GM19328 (cell line): Measurements from ENCODE around the gene MARK3.
"Not testable (repeated sequence)": the region's sequence is repeated elsewhere in the genome, so short reads cannot be mapped to it uniquely, and the experiment has no call there.

Experiments used
- ATAC-seq: cut with Tn5 transposase; IDR thresholded peaks from one replicate; pipeline ENCODE4 v1.9.1; 2021; ENCODE audit warnings: mild to moderate bottlenecking, moderate library complexity; ENCODE audit not compliant: unreplicated experiment

The MARK3 gene

GRCh38 chr14:103509864-103510723 lies 124.9 kb downstream of the MARK3 start:
- ATAC-seq: no peak

- no peak for ATAC-seq
These were observed 125.8 kb downstream of the MARK3 start for GRCh38 chr14:103510724-103511693.

- ATAC-seq: not testable (repeated sequence)
These were observed 127.0 kb downstream of the MARK3 start for GRCh38 chr14:103512180-103512579.

DNA sequence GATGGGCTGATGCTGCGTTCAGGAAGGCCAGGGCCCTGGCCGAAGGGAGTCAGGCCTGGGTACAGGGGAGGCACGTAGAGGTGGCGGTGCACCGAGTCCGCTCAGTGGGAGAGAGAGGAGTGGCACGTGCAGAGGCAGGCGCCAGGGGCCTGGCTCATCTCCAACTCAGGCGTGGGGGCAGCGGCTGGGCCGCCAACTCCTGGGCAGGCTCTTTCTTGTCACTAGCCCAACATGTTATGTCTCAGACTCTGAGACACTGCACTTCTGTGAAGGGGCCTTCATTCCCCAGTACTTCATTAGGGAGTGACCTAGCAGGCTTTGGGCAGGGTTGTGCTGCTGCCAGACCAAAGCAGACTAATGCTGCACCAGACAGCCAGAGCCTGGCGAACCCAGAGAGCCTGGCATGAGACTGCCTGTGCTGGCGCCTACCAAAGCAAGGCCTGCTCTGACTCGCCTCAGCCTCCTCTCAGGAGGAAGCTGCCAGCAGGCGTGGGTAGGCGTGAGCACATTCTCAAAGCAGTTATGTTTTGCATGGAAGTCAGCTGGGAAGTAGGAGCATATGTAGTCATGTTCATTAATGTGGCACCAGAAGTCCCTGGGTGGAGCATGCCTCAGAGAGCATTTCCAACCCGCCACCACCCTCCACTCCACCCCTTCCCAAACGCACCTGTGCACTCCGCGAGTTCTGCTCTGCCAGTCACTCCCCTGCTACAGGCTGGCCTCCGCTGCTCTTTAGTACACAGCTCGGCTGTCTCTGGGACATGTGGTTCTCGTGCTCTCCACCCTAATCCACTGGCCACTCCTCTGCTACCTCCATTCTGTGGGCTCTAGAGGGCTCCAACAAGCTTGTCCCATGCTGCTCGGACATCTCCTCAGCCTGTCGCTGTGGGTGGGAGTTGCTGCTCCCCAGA lies 127.7 kb downstream of the MARK3 start:
- no peak for ATAC-seq

DNA sequence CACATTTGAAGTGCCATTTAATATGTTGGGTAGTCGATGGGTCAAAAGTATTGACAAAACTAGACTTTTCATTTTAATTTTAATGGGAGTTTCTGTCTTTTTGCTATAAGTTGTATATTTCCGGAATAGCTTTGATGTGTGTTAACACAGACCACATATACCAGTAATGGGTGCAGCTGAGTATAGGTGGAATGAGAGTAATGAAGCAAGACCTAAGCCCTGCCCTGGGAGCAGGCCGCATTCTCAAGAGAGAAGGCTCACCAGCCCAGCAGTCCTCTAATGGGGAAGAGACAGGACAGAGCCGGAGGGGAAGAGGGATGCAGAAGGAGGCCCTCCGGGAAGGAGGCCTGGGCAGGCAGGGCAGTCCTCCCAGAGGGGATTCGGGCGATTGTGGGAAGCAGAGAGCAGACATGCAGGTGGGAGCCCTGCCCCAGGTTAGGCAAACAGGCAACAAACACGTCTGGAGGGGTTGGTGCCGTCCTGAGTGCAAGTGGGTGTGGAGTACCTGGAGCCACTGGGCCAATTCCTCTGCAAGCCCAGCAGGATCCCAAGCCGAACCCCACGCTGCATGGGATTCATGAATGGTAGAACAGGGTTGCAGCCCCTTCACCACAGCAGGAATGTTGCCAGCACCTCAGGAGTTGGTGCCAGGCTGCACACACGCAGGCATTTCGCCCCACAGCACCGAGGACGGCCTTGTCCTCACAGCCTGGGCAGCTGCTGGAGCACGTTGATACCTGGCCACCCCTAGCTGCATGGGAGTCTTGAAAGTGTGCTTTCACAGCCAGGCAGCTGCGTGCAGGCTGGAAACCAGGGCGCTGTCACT lies 129.6 kb downstream of the MARK3 start:
- no peak for ATAC-seq

- ATAC-seq: no peak
These were observed 131.4 kb downstream of the MARK3 start for GRCh38 chr14:103516426-103517173.

DNA sequence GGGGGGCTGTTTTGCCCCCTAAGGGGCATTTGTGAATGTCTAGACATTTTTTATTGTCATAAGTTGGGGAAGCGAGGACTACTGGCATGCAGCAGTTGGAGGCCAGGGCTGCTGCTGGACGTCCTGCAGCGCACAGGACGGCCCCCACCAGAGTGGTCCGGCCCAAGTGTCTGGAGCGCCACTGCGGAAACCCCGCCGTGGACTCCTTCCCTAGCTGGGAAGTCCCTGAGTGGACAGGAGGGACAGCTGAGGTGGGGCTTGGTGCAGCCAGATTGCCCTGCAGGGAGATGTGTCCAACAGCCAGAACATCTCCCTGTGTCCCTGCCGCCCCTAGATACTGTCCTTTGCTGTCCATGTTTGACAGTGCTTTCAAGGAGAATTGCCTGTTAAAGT lies 132.0 kb downstream of the MARK3 start:
- ATAC-seq: no peak

DNA sequence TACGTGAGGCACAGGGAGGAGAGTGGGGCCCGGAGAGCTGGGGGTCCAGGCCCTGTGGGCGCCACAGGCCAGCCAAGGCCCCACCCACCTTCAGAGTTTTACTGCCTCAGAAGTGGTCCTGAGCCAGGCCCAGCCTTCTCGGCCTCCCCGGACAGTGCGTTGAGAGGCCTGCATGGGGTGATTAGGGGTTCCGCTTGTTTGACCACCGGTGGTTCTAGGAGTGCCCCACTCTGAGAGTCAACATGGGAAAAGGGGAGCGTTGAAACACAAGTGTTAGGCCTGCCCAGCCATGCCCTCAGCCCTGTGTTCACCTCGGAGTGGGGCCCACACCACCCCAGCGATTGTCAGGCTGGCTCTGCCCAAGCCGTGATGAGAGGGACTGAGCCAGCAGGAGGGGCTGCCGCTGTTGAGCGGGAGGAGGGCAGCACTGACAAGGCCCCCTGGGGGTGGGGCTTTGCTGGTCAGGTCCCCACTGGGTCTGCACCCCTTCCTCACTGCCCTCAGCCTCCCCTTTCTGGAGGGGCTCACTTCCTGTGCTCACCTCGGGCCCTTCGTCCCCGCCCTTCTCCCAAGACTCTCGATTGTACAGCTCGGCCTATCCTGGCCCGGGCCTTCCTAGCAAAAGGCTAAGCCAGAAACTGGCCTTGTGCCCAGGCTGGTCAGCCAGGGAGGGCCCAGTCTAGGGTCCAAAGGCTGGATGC lies 132.7 kb downstream of the MARK3 start:
- ATAC-seq: no peak

- no peak for ATAC-seq
These were observed 133.3 kb downstream of the MARK3 start for GRCh38 chr14:103518422-103519042.

GRCh38 chr14:103519043-103519836 lies 134.0 kb downstream of the MARK3 start:
- no peak for ATAC-seq

DNA sequence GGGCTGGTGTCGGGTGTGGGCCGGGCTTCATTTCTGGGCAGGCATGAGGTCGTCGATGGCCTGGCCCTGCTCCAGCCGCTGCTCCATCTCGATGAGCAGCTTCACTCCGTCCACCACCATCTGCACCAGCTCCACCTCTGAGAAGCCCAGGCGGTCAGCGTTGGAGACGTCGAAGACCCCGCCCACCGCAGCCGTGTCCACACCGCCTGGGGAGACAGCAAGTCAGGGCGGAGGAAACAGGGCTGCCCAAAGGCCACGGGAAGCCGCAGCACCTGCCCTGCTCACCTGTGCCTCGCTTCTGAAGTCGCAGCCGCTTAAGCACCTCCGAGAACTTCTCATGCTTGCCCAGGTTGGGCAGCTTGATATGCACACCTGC lies 134.6 kb downstream of the MARK3 start:
- ATAC-seq: no peak

DNA sequence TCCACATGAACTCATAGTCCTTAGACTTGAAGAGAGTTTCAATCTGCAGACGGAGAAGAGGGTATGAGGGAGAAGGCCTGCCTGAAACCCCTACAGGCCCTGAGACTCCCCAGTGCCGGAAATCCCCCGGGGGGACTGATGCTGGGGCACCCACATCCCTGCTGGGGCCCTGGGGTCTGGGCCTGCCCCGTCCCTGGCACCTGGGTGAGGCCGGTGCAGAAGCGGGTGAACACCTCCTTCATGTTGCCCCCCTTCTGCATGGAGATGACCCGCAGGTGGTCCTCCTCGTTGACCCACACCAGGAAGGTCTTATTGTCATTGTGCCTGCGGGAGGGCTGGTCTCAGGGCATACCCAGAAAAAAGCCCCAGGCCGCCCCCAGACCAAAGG lies 135.0 kb downstream of the MARK3 start:
- no peak for ATAC-seq

GRCh38 chr14:103520657-103521437 lies 135.6 kb downstream of the MARK3 start:
- no peak for ATAC-seq

DNA sequence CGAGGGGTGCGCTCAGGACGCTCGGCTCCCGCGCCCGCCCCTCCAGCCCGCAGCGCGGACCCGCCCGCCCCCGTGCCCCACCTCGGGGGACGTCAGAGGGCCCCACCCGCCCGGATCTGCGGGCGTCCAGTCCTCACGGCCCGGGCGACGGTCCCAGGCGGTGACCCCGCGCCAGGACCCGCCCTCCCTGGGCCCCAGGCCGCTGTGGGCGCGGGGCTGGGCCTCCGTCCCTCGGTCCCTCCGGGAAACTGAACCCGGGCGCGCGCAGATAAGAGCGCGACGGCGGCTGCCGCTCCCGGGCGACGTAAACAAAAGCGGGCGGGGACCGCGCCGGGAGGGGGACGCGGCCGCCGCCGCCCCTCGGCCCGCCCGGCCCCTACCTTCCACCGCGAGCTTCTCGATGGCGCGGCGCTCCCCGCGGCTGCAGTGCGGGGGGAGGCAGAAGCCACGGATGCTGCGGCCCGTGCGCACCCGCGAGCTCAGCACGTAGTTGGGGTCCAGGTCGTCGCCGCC lies 136.3 kb downstream of the MARK3 start:
- ATAC-seq: no peak

GRCh38 chr14:103521951-103522563 lies 136.8 kb downstream of the MARK3 start:
- ATAC-seq: no peak
